Neural progenitor cell (in vitro differentiated cells): ENCODE data around the gene ZFP3.
"Not testable (repeated sequence)": the region's sequence is repeated elsewhere in the genome, so short reads cannot be mapped to it uniquely, and the experiment has no call there.

Source experiments
- CTCF ChIP-seq: fragments of 200-600 bp; sonication (generic); IDR thresholded peaks from 2 replicates; pipeline ENCODE4 v1.5.1; 2017; ENCODE audit warnings: antibody characterized with exemption, mild to moderate bottlenecking
- EZH2 ChIP-seq: fragments of 200-600 bp; sonication (generic); IDR thresholded peaks from 2 replicates; pipeline ENCODE4 v1.6.1; 2017; ENCODE audit warnings: antibody characterized with exemption, mild to moderate bottlenecking, moderate library complexity

DNA sequence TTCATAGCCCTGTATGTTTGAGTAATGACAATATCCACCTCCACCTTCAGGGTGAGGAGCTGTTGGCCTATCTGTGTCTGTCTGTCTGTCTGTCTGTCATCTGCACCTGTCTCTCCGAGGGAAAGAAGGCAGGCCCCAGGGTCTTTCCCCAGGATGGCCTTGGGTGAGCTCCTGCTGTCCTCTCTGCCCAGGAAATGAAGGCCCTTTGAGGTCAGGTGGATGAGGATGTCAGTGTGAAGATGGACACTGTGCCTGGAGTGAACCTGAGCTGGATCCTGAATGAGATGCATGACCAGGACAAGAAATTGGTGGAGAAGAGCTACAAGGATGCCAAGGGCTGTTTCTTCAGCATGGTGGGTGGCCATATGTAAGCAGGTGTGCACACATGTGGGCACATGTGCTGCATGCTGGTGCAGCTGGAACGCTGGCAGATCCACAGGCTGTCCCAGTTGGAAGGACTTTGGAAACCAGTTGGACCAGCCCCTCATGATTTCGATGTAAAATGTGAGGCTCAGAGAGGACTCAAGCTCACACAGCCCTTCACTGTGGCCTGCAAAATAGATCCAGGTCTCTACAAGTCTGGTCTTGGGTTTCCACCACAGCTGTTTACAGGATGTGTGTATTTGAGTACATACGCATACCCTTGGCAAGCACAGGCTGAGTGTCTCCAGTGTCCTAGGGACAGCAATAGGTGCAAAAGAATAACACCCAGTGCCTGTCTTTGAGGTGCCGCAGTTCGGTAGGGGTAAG lies 42.3 kb downstream of the ZFP3 start:
- TF ChIP-seq EZH2, CTCF: not testable (repeated sequence)
